ENCODE measurements around the gene HSPB7. TPM values are rescaled to one million over a fixed set of nuclear protein-coding genes. Genes with fewer than 3 reads are reported as not detected.
"Not testable (repeated sequence)": the region's sequence is repeated elsewhere in the genome, so short reads cannot be mapped to it uniquely, and the experiment has no call there.

The HSPB7 gene
- total and polyA plus RNA-seq, 8 donors = 1.5 to 22.1 (median 3.7) TPM

GRCh38 chr1:16021681-16022080 lies 3.8 kb upstream of the HSPB7 start, which contains the start of gene CLCNKA:
Gene CLCNKA, plus strand, starts transcription at chr1:16022036. Its CDS starts 584 bp downstream, at chr1:16022620.
- Histone ChIP-seq H3K36me3 (no peaks in the 10 kb centered on the region), H3K4me3 (no peak within 1 kb of the TSS), H3K27me3 (peaks cover 0 to 7% of the 10 kb centered on the region in 2 donors), H3K27ac (no peak within 1 kb of the TSS), H3K9me3 (no peaks in the 10 kb centered on the region), H3K4me1 (peaks cover under 1 to 13% of the 10 kb centered on the region in 2 donors)
- ATAC-seq (no peak), DNase-seq (peak in 1 of 4 donors; percentile 50)
- intact Hi-C loops (cut with DNase I) = no loop called here
- no peak for TF ChIP-seq CTCF (IDR thresholded peaks at IDR 0.05)

GRCh38 chr1:16020878-16021277 lies 3.0 kb upstream of the HSPB7 start:
- intact Hi-C loops (cut with DNase I); ATAC-seq; DNase-seq; H3K27ac ChIP-seq; H3K36me3 ChIP-seq; H3K27me3 ChIP-seq; H3K4me3 ChIP-seq; H3K9me3 ChIP-seq: not testable (repeated sequence)
- peaks cover 0 to 12% of the 10 kb centered on the region in 2 donors for H3K4me1 ChIP-seq

- Histone ChIP-seq H3K9me3 (no peaks in the 10 kb centered on the region), H3K4me3 (no peak overlapping the region), H3K27me3 (no peaks in the 10 kb centered on the region), H3K27ac (no peak overlapping the region), H3K4me1 (peaks cover 0 to 12% of the 10 kb centered on the region in 2 donors), H3K36me3 (no peaks in the 10 kb centered on the region)
- intact Hi-C loops (cut with DNase I) = no loop called here
- no peak for TF ChIP-seq CTCF (IDR thresholded peaks at IDR 0.05)
- DNase-seq (peak in 1 of 4 donors; percentile 49), ATAC-seq (no peak)
Observed at GRCh38 chr1:16020325-16020724, 2.5 kb upstream of the HSPB7 start.

GRCh38 chr1:16019644-16020277 lies 1.9 kb upstream of the HSPB7 start:
- no peak for ATAC-seq
- intact Hi-C loops (cut with DNase I) = no loop called here
- Histone ChIP-seq H3K27ac (no peak overlapping the region), H3K27me3 (no peaks in the 10 kb centered on the region), H3K4me3 (no peak overlapping the region), H3K36me3 (no peaks in the 10 kb centered on the region), H3K9me3 (no peaks in the 10 kb centered on the region), H3K4me1 (peaks cover 0 to 12% of the 10 kb centered on the region in 2 donors)
- TF ChIP-seq CTCF (IDR thresholded peaks at IDR 0.05) = no peak
- DNase-seq = peak in 2 of 4 donors; percentile 52 to 65

GRCh38 chr1:16018749-16019643 lies 1.2 kb upstream of the HSPB7 start:
- H3K4me1 ChIP-seq = peaks cover 0 to 12% of the 10 kb centered on the region in 2 donors
- no peaks in the 10 kb centered on the region for H3K36me3 ChIP-seq
- no peak for TF ChIP-seq CTCF (IDR thresholded peaks at IDR 0.05)
- peak overlapping the region in 1 of 2 donors; percentile 70 for H3K27ac ChIP-seq
- H3K9me3 ChIP-seq = no peaks in the 10 kb centered on the region
- no peak for ATAC-seq
- H3K27me3 ChIP-seq = no peaks in the 10 kb centered on the region
- H3K4me3 ChIP-seq = no peak overlapping the region
- DNase-seq = peak in 1 of 4 donors; percentile 41
- intact Hi-C loops (cut with DNase I) = no loop called here
